ENCODE measurements around the gene PLCB4. TPM values are rescaled to one million over a fixed set of nuclear protein-coding genes. Genes with fewer than 3 reads are reported as not detected.
A peak's percentile ranks its signal among the peaks of the same experiment; 100 is the strongest.

The PLCB4 gene
- polyA plus RNA-seq, 10 donors: 3.9 to 6.5 (median 5.3) TPM

DNA sequence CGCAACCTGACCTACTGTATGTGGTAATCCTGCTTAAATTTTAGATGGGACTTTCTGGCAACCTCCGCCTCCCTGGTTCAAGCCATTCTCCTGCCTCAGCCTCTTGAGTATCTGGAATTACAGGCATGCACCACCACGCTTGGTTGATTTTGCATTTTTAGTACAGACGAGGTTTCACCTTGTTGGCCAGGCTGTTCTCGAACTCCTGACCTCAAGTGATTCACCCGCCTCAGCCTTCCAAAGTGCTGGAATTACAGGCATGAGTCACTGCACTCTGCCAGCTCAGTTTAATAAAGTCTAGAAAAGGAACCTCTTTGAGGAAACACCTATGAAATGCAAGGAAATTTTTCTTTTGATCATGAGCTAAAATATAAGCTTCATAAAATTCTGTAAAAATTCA, 9.0 kb upstream of the PLCB4 start:
- DNase-seq: no peak

DNA sequence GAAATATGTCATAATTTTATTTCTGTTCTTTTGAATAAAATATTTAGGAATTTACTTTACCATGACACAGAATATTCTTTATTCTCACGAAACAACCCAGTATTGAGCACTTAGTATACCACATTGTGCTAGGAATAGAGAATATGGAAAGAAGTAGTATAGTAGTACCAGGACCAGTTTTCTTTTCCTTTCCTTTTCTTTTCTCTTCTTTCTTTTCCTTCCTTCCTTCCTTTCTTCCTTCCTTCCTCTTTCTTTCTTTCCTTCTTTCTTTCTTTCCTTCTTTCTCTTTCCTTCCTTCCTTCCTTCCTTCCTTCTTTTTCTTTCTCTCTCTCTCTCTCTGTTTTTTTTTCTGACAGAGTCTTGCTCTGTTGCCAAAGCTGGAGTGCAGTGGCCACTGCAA, 7.5 kb upstream of the PLCB4 start:
- DNase-seq: no peak

DNA sequence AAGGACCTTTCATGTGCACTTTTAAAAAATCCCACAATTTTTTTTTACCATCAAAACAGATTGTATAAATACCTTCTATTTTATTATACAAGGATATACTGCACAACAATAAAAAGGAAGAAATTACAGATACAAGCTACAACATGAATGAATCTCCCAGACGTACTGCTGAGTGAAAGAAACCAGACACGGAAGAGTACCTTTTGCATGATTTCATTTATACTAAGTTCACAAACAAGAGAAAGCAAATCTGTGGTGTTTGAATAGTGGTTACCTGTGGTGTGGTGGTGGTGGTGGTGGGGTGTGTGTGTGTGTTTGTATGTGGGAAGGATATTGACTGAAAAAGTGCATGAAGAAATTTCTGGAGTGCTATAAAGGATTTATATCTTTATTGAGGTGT, 6.8 kb upstream of the PLCB4 start:
- DNase-seq: no peak

DNA sequence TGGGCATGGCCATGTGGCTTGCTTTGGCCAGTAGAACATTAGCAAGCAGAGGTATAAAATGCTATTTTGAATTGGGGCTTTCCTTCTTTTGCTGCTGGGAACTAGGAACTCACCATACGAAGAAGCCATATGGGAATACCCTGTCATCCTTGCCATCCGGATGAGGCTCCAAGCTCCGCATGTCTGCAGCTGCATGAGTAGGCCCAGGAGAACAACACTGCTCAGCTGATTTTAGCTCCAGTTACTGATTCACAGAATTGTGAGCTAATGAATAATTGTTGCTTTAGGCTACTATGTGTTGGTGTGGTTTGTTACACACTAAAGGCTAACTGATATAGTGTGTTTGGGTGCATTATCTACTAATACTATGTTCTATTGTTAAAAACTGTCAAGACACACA, 2.7 kb upstream of the PLCB4 start:
- DNase-seq: peak in 1 of 3 donors; percentile 29

DNA sequence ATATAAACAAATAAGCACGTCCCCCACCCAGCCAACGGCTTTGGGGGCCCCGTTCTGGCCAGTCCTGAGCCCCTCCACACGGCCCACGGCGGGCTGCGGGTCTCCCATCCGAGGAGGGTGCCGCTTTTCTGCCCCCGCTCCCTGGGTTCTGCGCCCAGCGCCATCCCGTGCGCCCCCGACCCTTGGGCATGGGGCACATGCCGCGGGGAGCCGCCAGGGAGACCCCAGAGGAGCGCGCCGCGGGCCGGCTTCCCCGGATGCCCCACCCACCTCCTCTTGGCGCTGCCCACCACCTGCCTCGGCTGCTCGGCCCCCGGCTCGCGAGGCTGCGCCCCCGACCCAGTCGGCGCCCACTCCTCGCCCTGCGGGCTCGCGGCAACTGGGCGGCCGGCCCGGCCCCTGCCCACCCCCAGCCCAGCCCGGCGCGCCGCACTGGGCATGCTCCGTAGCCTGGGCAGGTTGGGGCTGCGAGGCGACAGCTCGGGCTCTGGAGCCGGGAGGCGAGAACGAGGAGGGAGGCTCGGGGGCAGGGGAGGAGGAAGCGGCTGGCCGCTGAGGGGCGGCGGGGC, 570 bp upstream of the PLCB4 start:
- DNase-seq: peak in 2 of 3 donors; percentile 60 to 74

DNA sequence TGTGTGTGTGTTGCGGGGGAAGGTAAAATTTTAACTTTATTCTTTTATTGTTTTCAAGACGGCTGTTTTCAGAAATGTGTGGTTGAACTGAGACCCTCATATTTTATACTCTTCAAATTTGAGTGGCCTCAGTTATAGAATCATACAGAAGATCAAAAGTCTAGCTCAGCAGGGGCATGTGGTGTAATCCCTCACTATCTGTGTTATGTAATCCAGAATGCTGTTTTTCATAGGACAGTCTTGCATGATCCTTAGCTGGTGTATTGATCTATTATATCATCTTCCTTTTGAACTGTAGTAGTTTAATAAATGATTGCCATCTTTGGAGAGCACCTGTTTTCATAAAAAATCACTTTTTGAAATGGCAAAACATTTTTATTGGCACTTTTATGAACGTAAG, 1.4 kb downstream of the PLCB4 start:
- DNase-seq: no peak

DNA sequence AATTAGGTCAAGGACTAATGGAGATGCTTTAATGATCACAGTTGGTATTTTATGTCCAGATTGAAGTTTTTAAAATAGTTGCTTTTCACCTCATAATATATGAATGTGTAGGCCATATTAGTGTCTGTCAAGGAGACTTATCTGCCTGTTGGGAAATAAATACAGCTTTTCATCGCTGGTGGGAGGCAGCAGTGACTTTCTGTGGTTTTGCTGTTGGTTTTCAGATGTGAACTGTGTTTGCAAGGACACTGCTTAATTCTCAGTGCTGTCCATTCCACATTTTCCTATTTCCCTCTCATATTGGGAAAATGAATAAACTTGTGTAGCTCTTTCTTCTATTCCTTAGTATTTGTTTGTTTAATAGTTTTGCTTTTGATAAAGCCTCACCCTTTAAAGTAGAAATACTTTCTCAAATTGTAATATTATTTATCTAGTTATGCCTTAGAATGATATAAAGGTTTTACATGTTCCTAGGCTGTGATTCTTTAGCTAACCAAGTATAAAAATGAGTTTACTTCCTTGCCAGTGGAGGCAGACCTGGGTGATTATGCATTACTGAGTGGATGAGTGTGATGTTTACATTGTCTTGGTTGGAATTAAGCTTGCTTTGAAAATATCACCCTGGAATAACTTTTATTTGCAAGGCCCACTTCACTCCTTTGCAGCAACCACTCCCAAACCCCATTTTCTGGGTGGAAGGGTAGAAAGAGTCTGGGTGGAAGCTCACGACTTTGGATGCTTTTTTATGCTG, 3.3 kb downstream of the PLCB4 start:
- no peak for DNase-seq

DNA sequence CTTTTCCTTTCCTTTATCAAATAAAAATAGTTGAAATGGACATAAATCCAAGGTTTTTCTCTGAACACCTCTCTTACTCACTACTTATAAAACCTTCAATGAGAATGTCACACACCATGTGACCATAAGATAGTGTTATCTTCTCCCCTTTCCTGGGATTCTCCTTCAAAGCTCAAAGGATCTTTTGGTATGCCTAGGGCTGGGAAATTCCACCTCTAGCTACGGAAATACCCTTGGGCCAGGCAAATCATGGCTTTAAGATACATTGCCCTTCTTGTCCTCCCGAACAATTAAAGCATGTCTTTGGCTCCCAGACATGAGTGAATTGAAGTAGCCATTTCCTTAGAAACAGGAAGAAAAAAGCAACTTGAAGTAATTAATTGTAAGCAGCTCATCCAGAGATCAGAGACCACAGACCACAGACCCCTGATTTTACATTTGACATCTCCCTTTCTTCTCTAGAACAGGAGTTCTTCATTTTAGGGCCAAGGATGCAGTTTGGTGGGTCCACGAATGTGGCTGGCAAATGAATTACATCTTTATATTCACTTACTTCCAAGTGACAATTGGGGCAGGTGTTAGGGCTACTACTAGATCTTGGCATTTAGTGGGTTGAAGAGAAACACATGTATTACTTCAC, 4.1 kb downstream of the PLCB4 start:
- no peak for DNase-seq

DNA sequence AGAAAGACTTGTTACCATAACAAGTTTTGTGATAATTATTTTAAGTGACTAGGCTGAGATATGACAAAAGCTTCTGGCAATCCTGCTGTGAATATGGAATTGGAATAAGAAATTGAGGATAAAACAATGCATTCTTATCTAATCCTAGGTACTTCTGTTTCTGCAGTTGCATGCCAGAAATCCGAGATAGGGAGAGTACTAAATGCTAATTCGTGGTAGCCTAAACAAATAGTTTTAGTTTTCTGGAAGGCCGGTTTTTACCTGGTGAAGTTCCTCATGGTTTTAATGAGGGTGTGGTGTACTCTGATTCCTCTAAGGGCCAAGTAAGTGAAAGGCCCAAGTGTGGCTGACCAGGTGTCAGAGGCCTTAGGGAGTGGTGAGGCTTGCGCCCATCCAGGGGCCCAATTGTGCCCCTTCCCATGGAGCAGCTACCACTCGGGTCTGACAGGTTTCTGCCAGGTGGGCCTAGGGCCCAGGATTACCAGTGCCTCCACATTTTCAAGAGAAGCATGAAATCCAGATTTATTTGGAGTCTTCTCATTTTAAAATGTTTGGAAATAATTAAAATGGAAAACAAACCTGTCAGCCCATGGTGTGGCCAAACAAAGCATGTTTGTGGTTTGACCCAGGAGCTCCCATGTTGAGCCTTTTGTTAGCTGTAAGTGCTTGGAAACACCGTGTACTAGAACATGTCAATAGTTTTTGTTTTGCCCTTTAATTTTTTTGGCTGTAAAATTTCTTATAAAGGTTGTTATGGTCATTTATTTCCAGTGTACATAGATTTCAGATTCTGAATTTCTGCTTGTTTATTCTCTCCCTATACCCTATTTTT, 6.6 kb downstream of the PLCB4 start:
- no peak for DNase-seq

DNA sequence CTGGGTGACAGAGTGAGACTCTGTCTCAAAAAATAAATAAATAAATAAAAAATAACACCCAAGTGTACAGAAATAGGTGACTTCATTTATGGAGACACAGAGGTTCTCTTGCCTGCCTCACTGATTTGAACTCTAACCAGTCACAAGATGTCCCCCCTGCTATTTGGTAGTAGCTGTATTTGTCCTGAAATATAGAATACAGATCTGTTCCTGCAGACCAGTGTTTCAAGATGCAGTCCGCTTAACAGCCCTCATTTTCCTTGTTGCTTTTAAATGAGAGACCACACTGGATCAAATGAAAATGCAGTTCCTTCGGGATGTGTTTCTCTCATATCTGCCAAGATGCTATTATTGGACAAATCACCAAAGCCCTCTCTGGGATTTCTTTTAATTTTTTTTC, 7.6 kb downstream of the PLCB4 start:
- no peak for DNase-seq

DNA sequence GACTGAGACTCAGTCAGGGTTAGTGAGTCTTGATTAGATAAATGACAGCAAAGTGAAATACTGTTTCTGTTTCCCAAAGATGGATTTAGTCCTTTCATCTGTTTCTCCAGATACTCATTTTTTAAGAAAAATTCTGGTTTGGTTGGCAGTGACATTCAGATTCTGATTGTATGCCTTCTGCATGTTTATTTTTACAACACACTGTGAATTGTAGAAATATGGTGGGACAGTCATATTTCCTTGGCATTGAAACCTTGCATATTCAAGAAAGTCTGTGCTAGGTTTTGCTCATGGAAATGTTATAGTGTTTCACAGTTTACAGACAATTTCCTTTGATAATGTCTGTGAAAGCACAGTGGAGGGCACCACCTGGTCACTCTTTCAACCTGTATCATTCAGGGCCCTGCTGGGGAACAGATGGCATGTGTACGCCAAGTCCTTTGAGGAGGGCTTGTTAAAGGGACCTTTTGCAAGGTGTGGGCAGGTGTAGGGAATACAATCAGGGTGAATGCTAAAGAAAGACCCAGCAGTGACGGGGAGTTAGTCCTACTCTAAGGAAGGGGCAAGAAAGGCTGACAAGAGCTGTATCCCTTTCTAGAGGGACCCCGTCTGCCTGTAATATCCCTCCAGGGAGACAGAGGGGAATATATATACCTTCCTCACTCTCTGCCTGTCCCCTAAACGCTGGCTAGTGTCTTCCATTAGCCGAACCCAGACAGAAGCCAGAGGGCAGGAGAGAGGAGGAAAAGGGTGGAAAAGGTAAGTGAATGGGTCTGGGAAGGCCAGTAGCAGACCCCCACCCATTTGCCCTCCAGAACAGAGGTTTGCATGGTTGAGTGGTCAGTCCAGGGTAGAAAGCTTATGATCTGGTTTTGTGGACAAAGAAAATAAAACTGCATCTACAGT, 10.2 kb downstream of the PLCB4 start:
- DNase-seq: no peak

DNA sequence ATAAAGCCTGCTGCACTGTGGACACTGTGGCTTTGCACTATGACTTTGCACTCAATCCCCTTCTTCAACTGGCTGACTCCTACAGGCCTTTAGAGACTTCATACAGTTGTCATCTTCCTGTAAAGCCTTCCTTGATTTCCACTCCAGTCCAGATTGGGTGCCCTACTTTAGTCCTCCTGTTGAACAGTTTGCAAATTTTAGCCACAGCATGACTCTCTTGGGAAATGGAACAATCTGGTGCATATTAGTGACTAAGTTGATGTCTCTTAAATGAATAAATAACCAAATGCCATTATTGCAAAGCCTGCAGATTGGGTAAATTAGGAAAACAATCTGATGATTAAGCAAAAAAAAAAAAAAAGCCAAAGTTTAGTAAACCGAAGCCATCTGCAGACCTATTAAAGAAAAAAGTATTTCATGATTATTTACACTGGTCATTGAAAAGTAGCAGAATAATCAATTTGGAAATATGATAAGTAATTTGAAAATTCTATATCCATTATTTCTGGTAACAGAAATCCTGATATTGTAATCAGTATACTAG, 12.6 kb downstream of the PLCB4 start:
- DNase-seq: no peak

DNA sequence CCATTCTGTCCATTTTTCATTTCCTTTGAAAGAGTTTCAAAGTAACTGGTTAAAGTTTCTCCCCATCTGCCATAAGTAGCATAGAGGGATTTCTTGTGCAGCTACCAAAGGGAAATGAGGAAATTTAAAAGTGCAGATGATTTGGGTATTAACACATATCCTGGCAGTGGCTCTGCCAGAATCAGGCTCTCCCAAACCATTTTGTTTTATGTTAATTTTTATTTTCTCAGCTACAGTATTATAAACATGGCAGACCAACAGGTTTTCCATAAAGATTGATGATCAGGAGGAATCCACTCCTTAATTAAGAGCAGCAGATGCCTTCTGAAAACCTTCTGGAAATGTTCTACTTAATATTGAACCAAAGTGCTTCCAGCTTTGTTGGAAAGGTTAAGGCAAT, 13.9 kb downstream of the PLCB4 start:
- DNase-seq: peak in 2 of 3 donors; percentile 25 to 31

DNA sequence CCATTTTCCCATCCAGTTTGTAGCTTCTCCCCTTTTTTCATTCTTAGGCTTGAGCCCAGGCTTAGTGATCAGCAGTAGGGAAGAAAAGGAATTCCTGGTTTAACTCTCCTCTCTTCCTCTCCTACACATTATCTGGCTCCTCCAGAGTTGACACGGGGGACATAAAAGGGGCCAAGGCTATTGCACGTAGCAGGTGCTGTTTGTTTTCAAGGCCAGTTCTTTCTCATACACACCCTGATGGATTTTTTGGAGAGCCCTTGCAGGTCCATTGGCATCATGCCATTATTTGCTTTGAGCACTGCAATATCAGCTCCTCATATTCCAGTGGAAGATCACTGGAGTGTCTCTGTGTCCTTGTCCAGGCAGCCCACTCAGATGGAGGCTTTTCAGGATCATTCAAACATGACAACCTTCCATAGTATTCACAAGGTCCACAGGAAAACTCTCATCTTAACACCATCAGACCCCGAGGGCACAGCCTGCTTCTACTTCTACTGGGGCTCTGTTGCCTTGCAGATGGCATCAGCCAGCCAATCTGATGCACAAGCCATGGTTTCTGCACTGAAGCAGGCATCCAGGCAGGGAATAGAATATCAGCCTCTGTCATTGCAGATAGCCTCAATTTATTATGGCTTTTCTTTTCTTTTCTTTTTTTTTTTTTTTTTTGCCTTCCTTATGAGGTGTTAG, 18.8 kb downstream of the PLCB4 start:
- no peak for DNase-seq

DNA sequence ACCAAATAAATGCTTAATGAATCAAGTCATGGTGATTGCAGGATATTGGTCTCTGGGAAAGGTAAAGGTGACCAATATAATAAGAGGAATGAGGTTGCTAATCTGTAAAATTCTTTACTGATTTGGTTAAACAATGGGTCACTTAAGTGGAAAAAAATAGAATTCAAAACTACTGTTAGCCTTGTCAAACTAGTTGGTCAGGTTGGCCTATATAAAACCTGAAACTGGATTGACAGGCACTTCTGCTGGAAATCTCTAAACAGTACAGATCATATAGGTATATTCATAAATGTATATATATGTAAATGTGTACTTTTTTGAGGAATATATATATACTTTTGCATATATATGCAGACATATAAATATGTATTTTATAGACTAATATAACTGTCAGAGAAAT, 19.7 kb downstream of the PLCB4 start:
- no peak for DNase-seq

DNA sequence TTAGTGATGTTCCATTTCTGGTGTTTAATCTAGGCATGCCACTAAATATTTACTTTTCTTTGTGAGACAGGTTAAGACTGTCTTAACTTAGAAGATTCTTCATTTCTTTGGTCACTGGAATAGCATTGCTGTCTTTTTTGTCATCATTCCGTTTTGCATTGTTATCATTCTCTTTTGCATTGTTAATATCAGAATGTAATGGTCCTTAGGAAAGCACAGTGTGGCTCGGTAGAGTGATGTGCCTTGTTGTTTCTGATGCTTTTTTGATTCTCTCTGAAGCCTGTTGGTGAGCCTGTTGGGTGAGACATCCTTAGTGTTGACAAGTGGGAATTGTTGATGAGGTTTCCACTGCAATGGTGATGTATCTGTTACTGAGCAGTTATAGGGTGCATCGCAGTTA, 23.2 kb downstream of the PLCB4 start:
- DNase-seq: no peak

DNA sequence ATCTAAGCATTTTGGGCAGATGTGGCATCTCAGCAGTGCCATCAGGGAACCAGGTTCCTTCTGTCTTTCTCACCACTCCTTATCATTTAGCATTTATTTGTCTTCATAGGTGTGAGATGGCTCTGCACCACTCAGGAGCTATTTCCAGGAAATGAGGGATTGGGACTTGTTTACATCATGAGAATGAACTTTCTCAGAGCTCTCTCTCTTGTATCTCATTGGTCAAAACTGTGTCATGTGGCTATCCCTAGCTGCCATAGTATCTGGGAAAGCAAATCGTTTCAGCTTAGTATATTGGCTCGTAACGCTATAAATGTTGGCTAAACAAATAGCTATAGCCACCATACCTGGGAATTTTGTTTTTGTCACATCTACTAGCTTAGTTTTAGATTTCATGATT, 23.8 kb downstream of the PLCB4 start:
- DNase-seq: peak in 1 of 3 donors; percentile 23

DNA sequence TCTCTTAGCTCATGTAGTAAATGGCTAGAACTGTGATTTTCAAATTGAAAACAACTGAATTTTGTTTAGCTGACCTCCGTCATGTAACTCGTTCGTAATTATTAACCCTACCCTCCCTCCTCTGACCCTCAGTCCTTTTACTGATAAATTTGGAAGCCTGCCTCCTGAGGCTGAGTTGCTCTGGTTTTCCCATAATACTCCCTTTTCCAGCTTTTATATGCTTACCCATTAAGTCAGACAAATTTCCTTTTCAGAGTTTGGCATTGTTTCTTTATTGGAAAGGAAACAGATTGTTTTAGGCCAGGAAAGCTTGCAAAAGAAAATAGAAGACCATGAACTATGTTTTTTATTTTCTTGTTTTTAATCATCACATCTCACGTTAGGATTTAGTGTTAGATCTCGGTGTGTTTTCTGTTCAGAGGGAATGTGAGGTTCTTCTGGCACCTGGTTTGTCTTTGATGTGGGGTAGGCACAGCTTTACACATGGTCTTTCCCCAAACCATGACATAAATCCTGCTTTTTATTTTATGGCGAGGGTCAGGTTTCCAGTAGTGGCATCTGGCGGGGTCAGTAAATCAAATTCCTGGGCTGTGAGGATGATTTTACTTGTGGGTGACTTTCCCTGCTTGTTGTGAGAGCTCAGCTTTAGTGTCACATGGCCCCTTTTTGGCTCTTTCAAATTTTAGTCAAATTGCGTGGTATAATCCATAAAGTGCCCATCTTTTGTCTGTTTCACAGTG, 24.5 kb downstream of the PLCB4 start:
- peak; percentile 26 to 85 (median 71) for DNase-seq

DNA sequence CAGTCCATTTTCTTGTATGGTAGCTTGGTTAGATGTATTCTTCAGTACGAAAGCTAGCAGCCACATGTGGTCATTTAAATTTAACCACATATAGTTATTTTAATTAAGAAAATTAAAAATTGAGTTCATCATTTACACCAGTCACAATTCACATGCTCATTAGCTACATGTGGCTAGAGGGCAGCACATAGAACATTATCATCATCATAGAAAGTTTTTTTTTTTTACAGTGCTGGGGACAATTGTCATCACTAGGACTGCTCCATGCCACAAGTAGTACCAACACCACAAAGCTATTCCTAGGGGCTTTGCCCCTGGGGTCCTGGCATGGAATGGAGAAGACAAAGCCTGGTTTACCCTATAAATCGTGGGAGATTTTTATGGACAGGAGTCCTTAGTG, 30.5 kb downstream of the PLCB4 start:
- DNase-seq: no peak

DNA sequence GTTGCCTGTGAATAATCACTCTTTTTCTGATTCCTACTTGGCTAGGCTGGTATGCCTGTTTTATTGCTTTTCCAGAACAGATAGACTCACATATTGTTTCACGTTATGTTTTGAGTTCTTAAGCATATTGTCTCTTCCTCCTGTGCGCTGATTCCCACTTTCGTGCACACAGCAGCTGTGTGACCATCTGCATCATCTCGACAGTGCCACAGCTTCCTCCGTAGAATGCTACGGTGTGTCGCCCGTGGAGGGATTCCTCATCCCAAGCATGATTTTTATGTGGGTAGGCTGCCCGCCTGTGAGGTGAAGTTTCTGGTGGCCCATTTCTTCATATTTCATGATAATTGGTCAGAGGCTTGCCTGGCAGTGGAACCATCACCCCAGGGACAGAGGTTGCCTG, 31.8 kb downstream of the PLCB4 start:
- no peak for DNase-seq
